ENCODE data around the gene SPIC.

- TF ChIP-seq RXRA (IDR thresholded peaks at IDR 0.05; ENCODE audit: insufficient read depth, low read depth, low read length) (no peak), POLR2AphosphoS5 (IDR thresholded peaks at IDR 0.05; ENCODE audit: low read depth, low read length) (no peak), CHD2 (IDR thresholded peaks at IDR 0.05; ENCODE audit: low read length) (no peak), JUN (IDR thresholded peaks at IDR 0.05; ENCODE audit: low read depth, low read length) (no peak)
- TF ChIP-seq, protein P1, sequence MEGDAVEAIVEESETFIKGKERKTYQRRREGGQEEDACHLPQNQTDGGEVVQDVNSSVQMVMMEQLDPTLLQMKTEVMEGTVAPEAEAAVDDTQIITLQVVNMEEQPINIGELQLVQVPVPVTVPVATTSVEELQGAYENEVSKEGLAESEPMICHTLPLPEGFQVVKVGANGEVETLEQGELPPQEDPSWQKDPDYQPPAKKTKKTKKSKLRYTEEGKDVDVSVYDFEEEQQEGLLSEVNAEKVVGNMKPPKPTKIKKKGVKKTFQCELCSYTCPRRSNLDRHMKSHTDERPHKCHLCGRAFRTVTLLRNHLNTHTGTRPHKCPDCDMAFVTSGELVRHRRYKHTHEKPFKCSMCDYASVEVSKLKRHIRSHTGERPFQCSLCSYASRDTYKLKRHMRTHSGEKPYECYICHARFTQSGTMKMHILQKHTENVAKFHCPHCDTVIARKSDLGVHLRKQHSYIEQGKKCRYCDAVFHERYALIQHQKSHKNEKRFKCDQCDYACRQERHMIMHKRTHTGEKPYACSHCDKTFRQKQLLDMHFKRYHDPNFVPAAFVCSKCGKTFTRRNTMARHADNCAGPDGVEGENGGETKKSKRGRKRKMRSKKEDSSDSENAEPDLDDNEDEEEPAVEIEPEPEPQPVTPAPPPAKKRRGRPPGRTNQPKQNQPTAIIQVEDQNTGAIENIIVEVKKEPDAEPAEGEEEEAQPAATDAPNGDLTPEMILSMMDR (IDR thresholded peaks at IDR 0.05; ENCODE audit: control extremely low read depth in 1 of 3, insufficient read depth in 1 of 3, low read depth in 1 of 3, low read length in 3 of 3) = peak; percentile 32 to 82 (median 80)
These were observed 15.3 kb downstream of the SPIC start for GRCh38 chr12:101490286-101490920.
